HG03575 (cell line): ENCODE data around the gene TTBK1.

Source experiments
- ATAC-seq: cut with Tn5 transposase; IDR thresholded peaks from one replicate; pipeline ENCODE4 v1.9.1; 2021; ENCODE audit not compliant: unreplicated experiment, insufficient number of reproducible peaks, low FRiP score; ENCODE audit errors: extremely low read depth

The TTBK1 gene

DNA sequence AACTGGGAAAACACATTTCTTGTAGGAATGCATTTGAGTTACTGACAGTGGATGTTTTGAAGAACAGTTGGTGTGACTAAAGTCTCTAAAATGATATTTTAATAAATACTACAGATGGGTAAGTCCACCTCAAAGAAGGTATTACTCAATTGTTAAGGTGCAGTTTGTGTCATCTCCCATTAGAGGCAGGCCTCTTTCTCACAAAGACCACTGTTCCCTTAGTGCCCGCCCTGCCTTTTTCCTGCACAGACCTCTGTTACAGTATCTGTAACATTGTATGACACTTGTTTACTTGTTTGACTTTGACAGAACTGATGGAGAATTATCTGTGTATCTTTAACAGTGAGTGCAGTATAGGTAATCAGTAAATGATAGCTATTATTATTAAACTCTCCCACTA, 70.5 kb downstream of the TTBK1 start:
- no peak for ATAC-seq

GRCh38 chr6:43318011-43318410, 74.7 kb downstream of the TTBK1 start:
- ATAC-seq, result no peak

GRCh38 chr6:43325876-43326275, 82.6 kb downstream of the TTBK1 start:
- ATAC-seq, result no peak

- no peak for ATAC-seq
These were observed 85.2 kb downstream of the TTBK1 start for GRCh38 chr6:43328528-43328927.

GRCh38 chr6:43331470-43331869, 88.2 kb downstream of the TTBK1 start:
- no peak for ATAC-seq

DNA sequence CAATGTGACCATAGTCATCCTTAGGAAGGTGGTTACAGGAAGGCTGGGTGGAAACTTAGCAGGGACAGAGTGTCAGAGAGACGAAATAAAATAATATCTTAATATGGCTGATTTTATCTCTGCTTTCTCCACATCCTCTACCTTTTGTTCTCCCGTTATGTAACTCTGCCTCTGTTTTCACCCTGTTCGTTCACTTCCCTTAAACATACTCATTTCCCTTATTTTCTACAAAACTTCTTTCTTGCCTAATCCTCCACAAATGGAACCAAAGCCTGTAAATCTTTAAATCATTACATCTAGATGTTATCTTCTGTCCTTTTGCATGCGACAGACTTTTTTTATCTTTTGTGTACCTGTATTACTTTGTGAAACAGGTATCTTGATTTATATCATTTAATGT, 88.6 kb downstream of the TTBK1 start:
- no peak for ATAC-seq

GRCh38 chr6:43334466-43335095, 91.3 kb downstream of the TTBK1 start:
- ATAC-seq, result no peak

GRCh38 chr6:43335469-43335868, 92.2 kb downstream of the TTBK1 start:
- no peak for ATAC-seq

DNA sequence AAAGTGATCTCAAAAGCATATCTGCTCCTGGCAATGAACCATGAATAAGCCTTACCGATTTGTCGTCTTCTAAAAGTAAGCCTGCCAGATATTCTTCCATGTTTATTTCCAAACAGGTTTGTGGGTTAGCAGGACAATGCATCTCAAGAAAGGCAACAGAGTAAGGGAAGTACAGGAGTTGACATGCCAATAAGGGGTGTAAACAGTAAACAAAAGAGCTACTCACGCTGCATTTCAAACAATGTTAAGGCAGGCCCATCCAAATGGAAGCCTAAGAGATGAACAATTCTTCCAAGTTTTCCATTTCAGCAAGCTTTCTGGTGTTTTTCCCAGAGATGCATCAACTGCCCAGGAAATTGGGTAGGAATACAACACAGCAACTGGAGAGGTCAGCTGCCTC, 93.1 kb downstream of the TTBK1 start:
- ATAC-seq, result no peak
